ENCODE data around the gene MGAT4B. TPM values are rescaled to one million over a fixed set of nuclear protein-coding genes. Genes with fewer than 3 reads are reported as not detected.
A peak's percentile ranks its signal among the peaks of the same experiment; 100 is the strongest.

Gene MGAT4B
- total and polyA plus RNA-seq, 2 of the 13 experiments (the other 11 are each of a cell fraction or from before 2014, with no cell fraction given) = 93.5 to 130 TPM

DNA sequence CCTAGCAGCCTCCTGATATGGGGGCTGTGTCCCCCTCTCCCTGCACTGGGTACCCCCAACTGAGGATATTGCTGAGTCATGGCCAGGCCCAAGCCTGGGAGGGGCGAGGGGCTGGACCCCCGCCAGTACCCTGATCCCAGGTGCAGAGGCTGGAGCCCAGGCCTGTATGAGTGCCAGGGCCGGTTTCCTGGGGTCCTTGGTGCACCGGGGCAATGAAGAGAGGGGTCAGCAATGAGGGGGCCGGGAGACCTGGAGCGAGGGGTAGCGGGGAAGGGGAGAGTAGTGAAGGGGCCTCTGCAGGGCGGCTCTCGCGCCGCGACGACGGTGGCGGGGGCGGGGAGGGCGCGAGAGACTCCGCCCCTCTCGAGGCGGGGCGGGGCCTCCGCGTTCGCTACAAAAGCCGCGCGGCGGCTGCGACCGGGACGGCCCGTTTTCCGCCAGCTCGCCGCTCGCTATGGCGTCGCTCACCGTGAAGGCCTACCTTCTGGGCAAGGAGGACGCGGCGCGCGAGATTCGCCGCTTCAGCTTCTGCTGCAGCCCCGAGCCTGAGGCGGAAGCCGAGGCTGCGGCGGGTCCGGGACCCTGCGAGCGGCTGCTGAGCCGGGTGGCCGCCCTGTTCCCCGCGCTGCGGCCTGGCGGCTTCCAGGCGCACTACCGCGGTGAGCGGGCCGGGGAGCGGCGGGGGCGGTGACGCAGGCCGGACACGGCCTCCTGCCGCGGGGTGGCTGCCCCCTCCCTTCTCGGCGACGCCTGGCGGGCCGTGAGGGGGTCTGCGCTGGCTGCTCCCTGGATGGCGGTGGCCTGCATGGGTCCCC is 14.0 kb upstream of the MGAT4B start, which contains the start of gene SQSTM1 (continued):
- no peak for TF ChIP-seq ZNF335 (CRISPR knock-in tag; IDR thresholded peaks at IDR 0.05)
- no peak for TF ChIP-seq HHEX (CRISPR knock-in tag; IDR thresholded peaks at IDR 0.05)
- no peak for TF ChIP-seq ZFP1 (CRISPR knock-in tag; IDR thresholded peaks at IDR 0.05)
- TF ChIP-seq TSC22D2 (CRISPR knock-in tag; IDR thresholded peaks at IDR 0.05; ENCODE audit: borderline replicate concordance) = no peak
- TF ChIP-seq ZNF232 (CRISPR knock-in tag; IDR thresholded peaks at IDR 0.05; ENCODE audit: borderline replicate concordance) = peak; percentile 53; the same call in 1 of the 2 replicates
- TF ChIP-seq, protein P1, sequence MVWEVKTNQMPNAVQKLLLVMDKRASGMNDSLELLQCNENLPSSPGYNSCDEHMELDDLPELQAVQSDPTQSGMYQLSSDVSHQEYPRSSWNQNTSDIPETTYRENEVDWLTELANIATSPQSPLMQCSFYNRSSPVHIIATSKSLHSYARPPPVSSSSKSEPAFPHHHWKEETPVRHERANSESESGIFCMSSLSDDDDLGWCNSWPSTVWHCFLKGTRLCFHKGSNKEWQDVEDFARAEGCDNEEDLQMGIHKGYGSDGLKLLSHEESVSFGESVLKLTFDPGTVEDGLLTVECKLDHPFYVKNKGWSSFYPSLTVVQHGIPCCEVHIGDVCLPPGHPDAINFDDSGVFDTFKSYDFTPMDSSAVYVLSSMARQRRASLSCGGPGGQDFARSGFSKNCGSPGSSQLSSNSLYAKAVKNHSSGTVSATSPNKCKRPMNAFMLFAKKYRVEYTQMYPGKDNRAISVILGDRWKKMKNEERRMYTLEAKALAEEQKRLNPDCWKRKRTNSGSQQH (CRISPR knock-in tag; IDR thresholded peaks at IDR 0.05; ENCODE audit: low read depth) = 0 out of 2 replicates have a peak, but pooled peaks have one; percentile 21

DNA sequence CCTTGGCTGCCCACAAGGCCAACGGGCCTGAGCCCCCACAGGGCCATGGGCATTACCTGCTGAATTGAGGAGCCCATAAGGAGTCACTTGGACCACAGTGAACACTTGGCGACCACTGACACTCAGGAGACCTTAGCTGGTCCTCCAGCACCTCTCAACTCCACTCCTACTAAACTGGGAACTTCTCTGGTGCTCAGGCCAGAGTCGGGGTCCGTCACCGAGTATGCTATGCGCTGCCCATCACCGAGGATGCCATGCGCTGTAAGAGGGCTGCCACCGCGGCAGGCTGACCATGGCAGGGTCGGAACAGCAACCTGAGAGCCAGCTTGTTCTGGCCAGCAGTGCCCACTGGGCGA is 13.4 kb upstream of the MGAT4B start:
- intact Hi-C loops (cut with micrococcal nuclease; ENCODE audit: unreplicated experiment) = no loop called here
- Histone ChIP-seq H3K27me3 (ENCODE audit: control insufficient read depth in 1 of 2, insufficient read depth in 2 of 2, low read length in 2 of 2) (no peaks in the 10 kb centered on the region), H3K4me1 (ENCODE audit: insufficient read depth, low read length) (peaks cover 64% of the 10 kb centered on the region), H2AFZ (ENCODE audit: low read length) (no peak overlapping the region), H3K27ac (ENCODE audit: extremely low read length, insufficient read depth, low read length) (peak overlapping the region; percentile 99), H3K79me2 (ENCODE audit: insufficient read depth, low read length) (peaks cover 44% of the 10 kb centered on the region), H3K9me3 (ENCODE audit: low read length) (no peaks in the 10 kb centered on the region), H3K36me3 (replicated peaks in 1 of 2; ENCODE audit: control insufficient read depth in 1 of 2, insufficient read depth in 2 of 2, low read length in 2 of 2) (peaks cover 14 to 16% of the 10 kb centered on the region in 2 experiments; a peak in 4 of 5 replicates), H3K9ac (ENCODE audit: insufficient read depth, low read depth, low read length) (peak overlapping the region; percentile 100), H3K4me2 (ENCODE audit: low read depth, low read length) (peak overlapping the region; percentile 92), H3K4me3 (replicated peaks in 1 of 3; ENCODE audit: insufficient read depth in 1 of 3, low read depth in 2 of 3, low read length in 3 of 3) (peak overlapping the region; percentile 36 to 99 (median 97); a peak in 5 of 6 replicates), H4K20me1 (ENCODE audit: insufficient read depth, low read length) (peaks cover 37% of the 10 kb centered on the region)
- no peak for FAIRE-seq
- no peak for DNase-seq (ENCODE audit: low spot score)
- POLR2A ChIA-PET = interaction anchor here (0.6 to 5.3 kb wide), 13 partner anchors 9 to 197 kb away, joined by 3 to 115 read pairs (median 6); partner anchors contain the start of genes CBY3, HNRNPH1 and MGAT4B
- CTCF ChIA-PET (ENCODE audit: low intra/inter-chr PET ratio, low total read pairs) = no interaction called here
- in situ Hi-C loops (cut with HindIII; ENCODE audit: extremely low pct_ligation_motif_present, low pct_unique_long_range_greater_than_20kb) = no loop called here
- BruUV-seq (replicated peaks) = TSS peak; percentile 75
- WGBS (ENCODE audit: low lambda C conversion rate) = 29% methylated on average over 7 of the region's 12 CpGs
- peak; percentile 4 for ATAC-seq
- TF ChIP-seq ZBTB21 (CRISPR knock-in tag; IDR thresholded peaks at IDR 0.05) (no peak), CCAR2 (optimal IDR thresholded peaks at IDR 0.05; ENCODE audit: low read depth, low read length) (no peak), AKAP8 (CRISPR knock-in tag; IDR thresholded peaks at IDR 0.05) (no peak), MAFF (IDR thresholded peaks at IDR 0.05; ENCODE audit: low read depth, low read length) (no peak), ZNF326 (CRISPR knock-in tag; IDR thresholded peaks at IDR 0.05; ENCODE audit: borderline replicate concordance) (0 out of 2 replicates have a peak, but pooled peaks have one; percentile 45), ZNF724P (CRISPR knock-in tag; IDR thresholded peaks at IDR 0.05; ENCODE audit: borderline replicate concordance) (no peak), MBD4 (IDR thresholded peaks at IDR 0.05; ENCODE audit: borderline replicate concordance, low read length) (no peak), IRX3 (CRISPR knock-in tag; IDR thresholded peaks at IDR 0.05; ENCODE audit: borderline replicate concordance, low read depth) (no peak), KLF9 (CRISPR knock-in tag; IDR thresholded peaks at IDR 0.05; ENCODE audit: low read depth) (no peak), KAT7 (CRISPR knock-in tag; IDR thresholded peaks at IDR 0.05; ENCODE audit: borderline replicate concordance) (no peak), ZNF629 (CRISPR knock-in tag; conservative IDR thresholded peaks at IDR 0.05) (no peak), ZNF382 (CRISPR knock-in tag; IDR thresholded peaks at IDR 0.05; ENCODE audit: borderline replicate concordance) (no peak), ISL2 (CRISPR knock-in tag; IDR thresholded peaks at IDR 0.05) (no peak), KLF15 (CRISPR knock-in tag; IDR thresholded peaks at IDR 0.05; ENCODE audit: borderline replicate concordance) (no peak), PHB2 (IDR thresholded peaks at IDR 0.05; ENCODE audit: partially characterized antibody) (no peak), ZNF343 (CRISPR knock-in tag; IDR thresholded peaks at IDR 0.05) (no peak), ZNF850 (CRISPR knock-in tag; conservative IDR thresholded peaks at IDR 0.05) (0 out of 2 replicates have a peak, but pooled peaks have one; percentile 14), CBX2 (IDR thresholded peaks at IDR 0.05; ENCODE audit: low read depth, low read length) (no peak), CBX2 (CRISPR knock-in tag; IDR thresholded peaks at IDR 0.05; ENCODE audit: low read depth) (no peak), HMGA1 (CRISPR knock-in tag; conservative IDR thresholded peaks at IDR 0.05) (no peak)

All from HepG2 (cell line).